Gastrocnemius medialis (tissue), 4 donors: ENCODE data around the gene AFAP1L1.

Source experiments
- CTCF ChIP-seq, 5 experiments: fragments of 450-650 bp in 3 of 5; fragments of 200-600 bp in 2 of 5; sonication (generic) in 2 of 5; IDR thresholded peaks in 4 of 5; conservative IDR thresholded peaks in 1 of 5; 1 replicate in 4 of 5; 2 replicates in 1 of 5; pipeline ENCODE4 v1.5.1; 2016 to 2019; ENCODE audit warnings: antibody characterized with exemption in 5 of 5, mild to moderate bottlenecking in 3 of 5, moderate library complexity in 3 of 5
- POLR2A ChIP-seq, 2 donors: fragments of 450-650 bp; IDR thresholded peaks; one replicate each; pipeline ENCODE4 v1.6.1; 2017; ENCODE audit warnings: antibody characterized with exemption in 2 of 2, mild to moderate bottlenecking in 2 of 2, moderate library complexity in 2 of 2

- TF ChIP-seq POLR2A (IDR thresholded peaks at IDR 0.05) (no peak), CTCF (IDR thresholded peaks at IDR 0.05 in 4 of 5, conservative IDR thresholded peaks at IDR 0.05 in 1 of 5) (no peak)
These were observed 115.5 kb downstream of the AFAP1L1 start for GRCh38 chr5:149387081-149387631.
